ENCODE results near the gene ARHGEF40. TPM values are rescaled to one million over a fixed set of nuclear protein-coding genes. Genes with fewer than 3 reads are reported as not detected.

ARHGEF40 gene
- total and polyA plus RNA-seq, 10 of the 15 experiments (the other 5 are each of a cell fraction or from before 2014, with no cell fraction given) = 0.03 to 0.31 (median 0.08) TPM; not detected in 2

GRCh38 chr14:21043387-21043973 lies 26.6 kb upstream of the ARHGEF40 start:
- CTCF ChIA-PET = interaction anchor here (2.3 kb wide), 1 partner anchor 28 kb away, joined by 11 read pairs; no protein-coding TSS in a partner anchor
- RAD21 ChIA-PET (ENCODE audit: unreplicated experiment) = no interaction called here
- intact Hi-C loops (cut with micrococcal nuclease; ENCODE audit: unreplicated experiment) = no loop called here
- TF ChIP-seq CBFB (IDR thresholded peaks at IDR 0.05; ENCODE audit: low read depth) (no peak), JUND (IDR thresholded peaks at IDR 0.05; ENCODE audit: low read depth, low read length) (no peak), CREB1 (IDR thresholded peaks at IDR 0.05; ENCODE audit: low read depth) (no peak), ZZZ3 (IDR thresholded peaks at IDR 0.05; ENCODE audit: control insufficient read depth, insufficient read length, low read depth) (no peak), PAX5 (IDR thresholded peaks at IDR 0.05; ENCODE audit: borderline replicate concordance, low read depth, low read length) (no peak), IRF4 (IDR thresholded peaks at IDR 0.05; ENCODE audit: low read depth, low read length) (no peak), BHLHE40 (IDR thresholded peaks at IDR 0.05; ENCODE audit: borderline replicate concordance in 1 of 2, low read depth in 2 of 2, low read length in 1 of 2) (no peak), TARDBP (IDR thresholded peaks at IDR 0.05; ENCODE audit: borderline replicate concordance) (no peak), SMAD5 (IDR thresholded peaks at IDR 0.05; ENCODE audit: low read depth) (no peak), MTA3 (IDR thresholded peaks at IDR 0.05; ENCODE audit: borderline replicate concordance, low read length) (no peak), ZNF24 (IDR thresholded peaks at IDR 0.05) (no peak), SIX5 (IDR thresholded peaks at IDR 0.05; ENCODE audit: low read depth, low read length, severe bottlenecking) (no peak), BCL11A (IDR thresholded peaks at IDR 0.05; ENCODE audit: low read depth, low read length) (no peak), BACH1 (IDR thresholded peaks at IDR 0.05; ENCODE audit: borderline replicate concordance) (no peak)
- TF ChIP-seq, protein P1, sequence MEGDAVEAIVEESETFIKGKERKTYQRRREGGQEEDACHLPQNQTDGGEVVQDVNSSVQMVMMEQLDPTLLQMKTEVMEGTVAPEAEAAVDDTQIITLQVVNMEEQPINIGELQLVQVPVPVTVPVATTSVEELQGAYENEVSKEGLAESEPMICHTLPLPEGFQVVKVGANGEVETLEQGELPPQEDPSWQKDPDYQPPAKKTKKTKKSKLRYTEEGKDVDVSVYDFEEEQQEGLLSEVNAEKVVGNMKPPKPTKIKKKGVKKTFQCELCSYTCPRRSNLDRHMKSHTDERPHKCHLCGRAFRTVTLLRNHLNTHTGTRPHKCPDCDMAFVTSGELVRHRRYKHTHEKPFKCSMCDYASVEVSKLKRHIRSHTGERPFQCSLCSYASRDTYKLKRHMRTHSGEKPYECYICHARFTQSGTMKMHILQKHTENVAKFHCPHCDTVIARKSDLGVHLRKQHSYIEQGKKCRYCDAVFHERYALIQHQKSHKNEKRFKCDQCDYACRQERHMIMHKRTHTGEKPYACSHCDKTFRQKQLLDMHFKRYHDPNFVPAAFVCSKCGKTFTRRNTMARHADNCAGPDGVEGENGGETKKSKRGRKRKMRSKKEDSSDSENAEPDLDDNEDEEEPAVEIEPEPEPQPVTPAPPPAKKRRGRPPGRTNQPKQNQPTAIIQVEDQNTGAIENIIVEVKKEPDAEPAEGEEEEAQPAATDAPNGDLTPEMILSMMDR (IDR thresholded peaks at IDR 0.05 in 2 of 3, conservative IDR thresholded peaks at IDR 0.05 in 1 of 3; ENCODE audit: control insufficient read depth in 2 of 3, extremely low read depth in 1 of 3, insufficient read depth in 1 of 3, low read depth in 3 of 3, low read length in 3 of 3) = no peak
- SMC1A ChIA-PET (ENCODE audit: uncharacterized antibody, unreplicated experiment) = interaction anchor here (2.1 kb wide), 1 partner anchor 29 kb away, joined by 7 read pairs; no protein-coding TSS in a partner anchor
- H3K36me3 ChIP-seq (ENCODE audit: control insufficient read depth in 2 of 2, insufficient read depth in 2 of 2, low read length in 1 of 2) = no peaks in the 10 kb centered on the region
- no TSS peak for BruUV-seq (replicated peaks)
- WGBS (ENCODE audit: insufficient coverage, insufficient replicate concordance, low lambda C conversion rate, missing lambda C conversion rate) = 4% methylated on average over 2 of the region's 2 CpGs
- no peak overlapping the region for H3K9ac ChIP-seq (ENCODE audit: control insufficient read depth, insufficient read depth, low read length)
- no peak overlapping the region for H3K27ac ChIP-seq (ENCODE audit: control insufficient read depth, insufficient read depth)
- FAIRE-seq (no peak), ATAC-seq (no peak), DNase-seq (ENCODE audit: low read depth, low spot score) (no peak)
- no peak overlapping the region for H3K4me3 ChIP-seq
- in situ Hi-C loops (cut with MboI) = no loop called here
- no peak overlapping the region for H3K4me2 ChIP-seq (ENCODE audit: control insufficient read depth, insufficient read depth)
- H4K20me1 ChIP-seq (ENCODE audit: control insufficient read depth, insufficient read depth) = no peaks in the 10 kb centered on the region; the same call in 1 of the 2 replicates
- POLR2A ChIA-PET = no interaction called here
- no peaks in the 10 kb centered on the region for H3K4me1 ChIP-seq (ENCODE audit: control insufficient read depth, insufficient read depth, low read length)
- H3K9me3 ChIP-seq (replicated peaks; ENCODE audit: control insufficient read depth, insufficient read depth, low read length) = no peaks in the 10 kb centered on the region
- peaks cover 0 to 11% of the 10 kb centered on the region in 2 experiments; a peak in 2 of 4 replicates for H3K27me3 ChIP-seq (replicated peaks in 1 of 2; ENCODE audit: control insufficient read depth in 2 of 2, insufficient read depth in 2 of 2, low read length in 1 of 2)
- H3K79me2 ChIP-seq (ENCODE audit: control insufficient read depth, insufficient read depth, low read length) = no peaks in the 10 kb centered on the region
- no peak overlapping the region for H2AFZ ChIP-seq (ENCODE audit: control insufficient read depth, low read depth, low read length)

All from GM12878 (cell line).